Liver (tissue), 9 donors: ENCODE measurements around the gene OXGR1. TPM values are rescaled to one million over a fixed set of nuclear protein-coding genes. Genes with fewer than 3 reads are reported as not detected.

Experiments used
- DNase-seq: peaks from one replicate; pipeline ENCODE4 v3.0.0-alpha.2; 2017; ENCODE audit warnings: low spot score
- H3K27ac ChIP-seq, 2 donors: one replicate each; pipeline ENCODE4 v1.7.0; 2013; ENCODE audit warnings: inconsistent platforms in 2 of 2, low read length in 2 of 2, control low read depth in 1 of 2, low read depth in 1 of 2, mild to moderate bottlenecking in 1 of 2
- H3K27me3 ChIP-seq, 4 donors: one replicate each; pipeline versions ENCODE4 v1.6.1 to v1.7.0; 2013; ENCODE audit warnings: low read length in 3 of 4, inconsistent platforms in 1 of 4, mild to moderate bottlenecking in 1 of 4, moderate library complexity in 1 of 4; ENCODE audit not compliant: control insufficient read depth in 4 of 4, insufficient read depth in 4 of 4
- H3K36me3 ChIP-seq, 4 donors: one replicate each; pipeline versions ENCODE4 v1.6.1 to v1.7.0; 2013; ENCODE audit warnings: low read length in 3 of 4, mild to moderate bottlenecking in 3 of 4, low read depth in 1 of 4, moderate library complexity in 1 of 4; ENCODE audit not compliant: control insufficient read depth in 4 of 4, insufficient read depth in 3 of 4
- H3K4me1 ChIP-seq, 4 donors: one replicate each; pipeline versions ENCODE4 v1.6.1 to v1.7.0; 2013; ENCODE audit warnings: low read length in 3 of 4, mild to moderate bottlenecking in 3 of 4, moderate library complexity in 1 of 4; ENCODE audit not compliant: control insufficient read depth in 4 of 4, insufficient read depth in 4 of 4
- H3K4me3 ChIP-seq, 3 donors: one replicate each; pipeline versions ENCODE4 v1.6.1 to v1.7.0; 2013; ENCODE audit warnings: low read length in 3 of 3, control low read depth in 1 of 3, low read depth in 1 of 3, mild to moderate bottlenecking in 1 of 3
- H3K9ac ChIP-seq, 2 donors: one replicate each; pipeline ENCODE4 v1.7.0; 2013; ENCODE audit warnings: low read length in 2 of 2, mild to moderate bottlenecking in 2 of 2, moderate library complexity in 2 of 2, control low read depth in 1 of 2, low read depth in 1 of 2
- H3K9me3 ChIP-seq, 4 donors: one replicate each; pipeline versions ENCODE4 v1.6.1 to v1.7.0; 2013; ENCODE audit warnings: low read length in 3 of 4; ENCODE audit not compliant: control insufficient read depth in 4 of 4
- FOXA1 ChIP-seq: IDR thresholded peaks from 2 replicates; pipeline ENCODE4 v1.6.1; 2016; ENCODE audit warnings: antibody characterized with exemption
- FOXA2 ChIP-seq: IDR thresholded peaks from 2 replicates; pipeline ENCODE4 v1.6.1; 2016; ENCODE audit warnings: antibody characterized with exemption
- GABPA ChIP-seq, 2 donors: IDR thresholded peaks in 1 of 2; conservative IDR thresholded peaks in 1 of 2; 2 replicates each; pipeline ENCODE4 v1.6.1; 2016; ENCODE audit warnings: antibody characterized with exemption in 2 of 2, mild to moderate bottlenecking in 1 of 2, moderate library complexity in 1 of 2
- HNF4A ChIP-seq, 2 donors: conservative IDR thresholded peaks; 2 replicates each; pipeline ENCODE4 v1.6.1; 2016; ENCODE audit warnings: antibody characterized with exemption in 2 of 2, mild to moderate bottlenecking in 2 of 2
- HNF4G ChIP-seq: IDR thresholded peaks from 2 replicates; pipeline ENCODE4 v1.6.1; 2016; ENCODE audit warnings: antibody characterized with exemption
- JUND ChIP-seq, 2 donors: IDR thresholded peaks; 2 replicates each; pipeline ENCODE4 v1.6.1; 2016; ENCODE audit warnings: antibody characterized with exemption in 2 of 2
- NR2F2 ChIP-seq: IDR thresholded peaks from 2 replicates; pipeline ENCODE4 v1.6.1; 2016; ENCODE audit warnings: antibody characterized with exemption
- RAD21 ChIP-seq, 2 donors: IDR thresholded peaks; 2 replicates each; pipeline ENCODE4 v1.6.1; 2016; ENCODE audit warnings: antibody characterized with exemption in 2 of 2, mild to moderate bottlenecking in 2 of 2
- RXRA ChIP-seq, 2 donors: IDR thresholded peaks; 2 replicates each; pipeline ENCODE4 v1.6.1; 2017 to 2018; ENCODE audit warnings: antibody characterized with exemption in 2 of 2, mild to moderate bottlenecking in 1 of 2
- SP1 ChIP-seq: IDR thresholded peaks from 2 replicates; pipeline ENCODE4 v1.6.1; 2018; ENCODE audit warnings: antibody characterized with exemption, mild to moderate bottlenecking
- TAF1 ChIP-seq: conservative IDR thresholded peaks from 2 replicates; pipeline ENCODE4 v1.6.1; 2016; ENCODE audit warnings: antibody characterized with exemption, mild to moderate bottlenecking
- WGBS: extraction: QIAGEN DNeasy Blood & Tissue Kit; methylation state at CpG from one replicate; pipeline ENCODE4 v1.1.7; 2013; 5-methylcytosine and 5-hydroxymethylcytosine counted together
- polyA plus RNA-seq, 2 donors: library from polyadenylated mRNA; stranded (reverse) in 1 of 2; unstranded in 1 of 2; fragments of 200-250 nt in 1 of 2; fragments of >200 nt in 1 of 2; fragmentation: Nextera tagmentation in 1 of 2; extraction: Ambion mirVana in 1 of 2; gene quantifications; one replicate each; pipeline versions ENCODE4 v1.2.1 to v1.2.3, GENCODE V29; 2013 to 2015
- total RNA-seq, 2 donors: library from RNA; depleted of rRNA; stranded (reverse); fragments of >200 nt; gene quantifications; one replicate each; pipeline ENCODE4 v1.2.3, GENCODE V29; 2014
- TF ChIP-seq, protein P1 (sequence below): IDR thresholded peaks from 2 replicates; pipeline ENCODE4 v1.6.1; 2016; ENCODE audit warnings: antibody characterized with exemption, mild to moderate bottlenecking
- TF ChIP-seq, protein P2 (sequence below): IDR thresholded peaks from 2 replicates; pipeline ENCODE4 v1.6.1; 2016; ENCODE audit warnings: antibody characterized with exemption
- TF ChIP-seq, protein P3 (sequence below): IDR thresholded peaks from 2 replicates; pipeline ENCODE4 v1.6.1; 2016; ENCODE audit warnings: antibody characterized with exemption
- TF ChIP-seq, protein P4 (sequence below): fragments of 150-350 bp; IDR thresholded peaks from 2 replicates; pipeline ENCODE4 v1.5.1; 2017; ENCODE audit warnings: improper control_type of control experiment, low read depth, low read length; ENCODE audit not compliant: missing input control
- donor health status: healthy.
- donor health status: healthy.
- donor health status: healthy.
- donor health status: healthy.
- donor health status: healthy.

The OXGR1 gene
- total and polyA plus RNA-seq, 4 donors, result not detected

DNA sequence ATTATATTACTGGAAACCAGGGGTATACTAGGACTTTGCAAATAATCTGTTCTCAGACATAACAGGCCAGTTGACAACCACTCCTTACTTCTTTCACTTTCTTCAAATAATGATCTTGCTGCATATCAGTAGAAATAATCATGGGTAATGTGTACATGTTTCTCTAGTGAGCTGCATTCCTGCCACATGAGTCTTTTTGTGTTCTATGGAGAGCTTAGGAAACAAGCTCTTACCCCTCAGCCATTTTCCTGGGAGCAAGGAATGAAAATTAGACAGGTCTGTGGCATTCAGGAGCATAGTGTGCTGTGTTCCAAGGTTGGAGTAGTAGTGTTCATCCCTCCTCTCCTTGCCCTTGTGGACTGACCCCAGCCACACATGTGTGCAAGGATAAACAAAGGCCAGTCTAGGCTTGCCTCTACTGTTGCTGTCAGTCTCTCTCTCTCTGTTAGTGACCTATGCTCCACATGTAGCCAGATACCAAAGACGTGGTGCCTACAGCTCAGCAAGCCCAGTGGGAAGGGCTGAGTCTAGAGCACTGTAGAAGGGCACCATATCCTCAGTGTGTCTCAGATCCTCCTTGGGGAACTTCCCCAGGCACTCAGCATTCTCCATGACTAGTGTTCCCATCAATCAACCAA, 11.5 kb upstream of the OXGR1 start:
- TF ChIP-seq HNF4A (conservative IDR thresholded peaks at IDR 0.05), result no peak
- TF ChIP-seq RXRA (IDR thresholded peaks at IDR 0.05), result no peak
- no peak for TF ChIP-seq NR2F2
- no peak for TF ChIP-seq JUND (IDR thresholded peaks at IDR 0.05)
- H3K4me1 ChIP-seq, result no peaks in the 10 kb centered on the region
- H3K27me3 ChIP-seq, result peaks cover 0 to 7% (median 0%) of the 10 kb centered on the region in 4 donors
- 31% methylated on average over 1 of the region's 1 CpG for WGBS
- no peaks in the 10 kb centered on the region for H3K36me3 ChIP-seq
- no peak for DNase-seq
- no peak overlapping the region for H3K9ac ChIP-seq
- H3K4me3 ChIP-seq, result no peak overlapping the region
- H3K27ac ChIP-seq, result no peak overlapping the region
- H3K9me3 ChIP-seq, result no peaks in the 10 kb centered on the region

DNA sequence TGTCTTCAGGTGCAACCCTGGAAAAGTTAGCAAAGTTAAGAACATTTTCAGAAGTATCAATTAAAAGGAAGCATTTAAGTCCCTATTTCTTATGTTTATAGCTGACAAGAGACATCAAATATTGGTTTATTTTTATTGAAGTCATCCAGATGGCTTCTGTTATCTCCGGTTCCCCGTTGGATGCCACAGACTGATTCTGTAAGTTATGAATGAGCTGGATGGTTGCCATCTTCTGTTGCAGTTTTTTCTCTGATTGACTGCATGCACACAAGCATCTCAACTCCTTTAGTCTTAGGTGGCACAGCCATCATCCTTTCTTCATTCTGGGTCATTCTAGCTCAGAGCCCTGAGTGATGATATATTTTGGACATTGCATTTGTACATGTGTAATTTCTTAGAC, 10.6 kb upstream of the OXGR1 start:
- TF ChIP-seq RAD21 (IDR thresholded peaks at IDR 0.05) (no peak), TAF1 (no peak), JUND (IDR thresholded peaks at IDR 0.05) (no peak), HNF4G (no peak), FOXA2 (no peak), FOXA1 (no peak), RXRA (IDR thresholded peaks at IDR 0.05) (no peak)
- TF ChIP-seq, protein P1, sequence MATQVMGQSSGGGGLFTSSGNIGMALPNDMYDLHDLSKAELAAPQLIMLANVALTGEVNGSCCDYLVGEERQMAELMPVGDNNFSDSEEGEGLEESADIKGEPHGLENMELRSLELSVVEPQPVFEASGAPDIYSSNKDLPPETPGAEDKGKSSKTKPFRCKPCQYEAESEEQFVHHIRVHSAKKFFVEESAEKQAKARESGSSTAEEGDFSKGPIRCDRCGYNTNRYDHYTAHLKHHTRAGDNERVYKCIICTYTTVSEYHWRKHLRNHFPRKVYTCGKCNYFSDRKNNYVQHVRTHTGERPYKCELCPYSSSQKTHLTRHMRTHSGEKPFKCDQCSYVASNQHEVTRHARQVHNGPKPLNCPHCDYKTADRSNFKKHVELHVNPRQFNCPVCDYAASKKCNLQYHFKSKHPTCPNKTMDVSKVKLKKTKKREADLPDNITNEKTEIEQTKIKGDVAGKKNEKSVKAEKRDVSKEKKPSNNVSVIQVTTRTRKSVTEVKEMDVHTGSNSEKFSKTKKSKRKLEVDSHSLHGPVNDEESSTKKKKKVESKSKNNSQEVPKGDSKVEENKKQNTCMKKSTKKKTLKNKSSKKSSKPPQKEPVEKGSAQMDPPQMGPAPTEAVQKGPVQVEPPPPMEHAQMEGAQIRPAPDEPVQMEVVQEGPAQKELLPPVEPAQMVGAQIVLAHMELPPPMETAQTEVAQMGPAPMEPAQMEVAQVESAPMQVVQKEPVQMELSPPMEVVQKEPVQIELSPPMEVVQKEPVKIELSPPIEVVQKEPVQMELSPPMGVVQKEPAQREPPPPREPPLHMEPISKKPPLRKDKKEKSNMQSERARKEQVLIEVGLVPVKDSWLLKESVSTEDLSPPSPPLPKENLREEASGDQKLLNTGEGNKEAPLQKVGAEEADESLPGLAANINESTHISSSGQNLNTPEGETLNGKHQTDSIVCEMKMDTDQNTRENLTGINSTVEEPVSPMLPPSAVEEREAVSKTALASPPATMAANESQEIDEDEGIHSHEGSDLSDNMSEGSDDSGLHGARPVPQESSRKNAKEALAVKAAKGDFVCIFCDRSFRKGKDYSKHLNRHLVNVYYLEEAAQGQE, result no peak
- TF ChIP-seq, protein P2, sequence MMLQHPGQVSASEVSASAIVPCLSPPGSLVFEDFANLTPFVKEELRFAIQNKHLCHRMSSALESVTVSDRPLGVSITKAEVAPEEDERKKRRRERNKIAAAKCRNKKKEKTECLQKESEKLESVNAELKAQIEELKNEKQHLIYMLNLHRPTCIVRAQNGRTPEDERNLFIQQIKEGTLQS, result no peak
- TF ChIP-seq, protein P3, sequence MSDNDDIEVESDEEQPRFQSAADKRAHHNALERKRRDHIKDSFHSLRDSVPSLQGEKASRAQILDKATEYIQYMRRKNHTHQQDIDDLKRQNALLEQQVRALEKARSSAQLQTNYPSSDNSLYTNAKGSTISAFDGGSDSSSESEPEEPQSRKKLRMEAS, result no peak
- 68% methylated on average over 2 of the region's 2 CpGs for WGBS
- H3K4me3 ChIP-seq, result no peak overlapping the region
- no peak overlapping the region for H3K9ac ChIP-seq
- H3K36me3 ChIP-seq, result no peaks in the 10 kb centered on the region
- H3K27ac ChIP-seq, result no peak overlapping the region
- H3K4me1 ChIP-seq, result no peaks in the 10 kb centered on the region
- no peak for DNase-seq
- H3K27me3 ChIP-seq, result no peaks in the 10 kb centered on the region
- H3K9me3 ChIP-seq, result no peaks in the 10 kb centered on the region

DNA sequence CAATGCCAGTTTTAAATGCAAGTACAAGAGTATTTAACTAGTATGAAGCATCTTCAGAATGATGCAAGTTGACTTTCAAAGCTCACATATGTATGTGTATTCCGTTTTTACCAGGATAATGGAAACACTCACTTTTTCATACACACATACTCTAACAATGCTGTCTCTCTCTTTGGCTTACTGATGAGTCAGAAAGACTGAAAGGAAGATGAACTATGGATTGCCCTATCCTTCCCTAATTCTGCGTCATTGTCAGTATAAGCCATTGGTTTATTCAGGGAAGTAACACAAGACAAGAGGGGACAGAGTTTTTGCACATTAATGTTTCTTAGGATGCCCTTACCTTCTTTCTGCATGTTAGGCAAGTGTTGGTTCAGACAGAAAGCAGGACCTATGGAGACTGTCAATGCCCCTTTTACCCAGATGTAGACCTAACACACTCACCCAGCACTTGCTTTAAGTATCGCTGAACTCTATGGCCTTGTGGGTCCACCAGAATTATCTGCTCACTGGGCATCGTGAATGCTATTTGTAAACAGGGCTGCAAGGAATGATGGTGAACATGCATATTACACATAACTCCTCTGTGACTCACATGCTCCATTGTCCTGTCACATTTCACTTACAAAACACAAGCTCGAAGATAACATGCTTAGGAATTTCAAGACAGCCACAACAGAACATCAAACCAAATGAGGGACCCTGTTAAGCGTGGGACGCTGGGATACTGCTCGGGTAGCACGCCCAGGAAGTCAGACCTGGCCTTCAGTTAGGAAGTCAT, 10.0 kb upstream of the OXGR1 start:
- H3K4me1 ChIP-seq, result no peaks in the 10 kb centered on the region
- no peak overlapping the region for H3K4me3 ChIP-seq
- no peak overlapping the region for H3K27ac ChIP-seq
- DNase-seq, result no peak
- no peaks in the 10 kb centered on the region for H3K36me3 ChIP-seq
- no peak overlapping the region for H3K9ac ChIP-seq
- H3K9me3 ChIP-seq, result no peaks in the 10 kb centered on the region
- no peak for TF ChIP-seq GABPA (IDR thresholded peaks at IDR 0.05 in 1 of 2, conservative IDR thresholded peaks at IDR 0.05 in 1 of 2)
- no peak for TF ChIP-seq NR2F2
- no peak for TF ChIP-seq RAD21 (IDR thresholded peaks at IDR 0.05)
- TF ChIP-seq, protein P4, sequence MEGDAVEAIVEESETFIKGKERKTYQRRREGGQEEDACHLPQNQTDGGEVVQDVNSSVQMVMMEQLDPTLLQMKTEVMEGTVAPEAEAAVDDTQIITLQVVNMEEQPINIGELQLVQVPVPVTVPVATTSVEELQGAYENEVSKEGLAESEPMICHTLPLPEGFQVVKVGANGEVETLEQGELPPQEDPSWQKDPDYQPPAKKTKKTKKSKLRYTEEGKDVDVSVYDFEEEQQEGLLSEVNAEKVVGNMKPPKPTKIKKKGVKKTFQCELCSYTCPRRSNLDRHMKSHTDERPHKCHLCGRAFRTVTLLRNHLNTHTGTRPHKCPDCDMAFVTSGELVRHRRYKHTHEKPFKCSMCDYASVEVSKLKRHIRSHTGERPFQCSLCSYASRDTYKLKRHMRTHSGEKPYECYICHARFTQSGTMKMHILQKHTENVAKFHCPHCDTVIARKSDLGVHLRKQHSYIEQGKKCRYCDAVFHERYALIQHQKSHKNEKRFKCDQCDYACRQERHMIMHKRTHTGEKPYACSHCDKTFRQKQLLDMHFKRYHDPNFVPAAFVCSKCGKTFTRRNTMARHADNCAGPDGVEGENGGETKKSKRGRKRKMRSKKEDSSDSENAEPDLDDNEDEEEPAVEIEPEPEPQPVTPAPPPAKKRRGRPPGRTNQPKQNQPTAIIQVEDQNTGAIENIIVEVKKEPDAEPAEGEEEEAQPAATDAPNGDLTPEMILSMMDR, result no peak
- TF ChIP-seq FOXA2, result no peak
- no peak for TF ChIP-seq TAF1
- TF ChIP-seq SP1, result no peak
- WGBS, result 83% methylated on average over 9 of the region's 9 CpGs
- no peaks in the 10 kb centered on the region for H3K27me3 ChIP-seq
